GM21737 (cell line): ENCODE results near the gene PI4K2A.
"Not testable (repeated sequence)": the region's sequence is repeated elsewhere in the genome, so short reads cannot be mapped to it uniquely, and the experiment has no call there.

Experiments
- ATAC-seq: cut with Tn5 transposase; IDR thresholded peaks from one replicate; pipeline ENCODE4 v1.9.1; 2021; ENCODE audit warnings: mild to moderate bottlenecking, moderate library complexity; ENCODE audit not compliant: unreplicated experiment

Gene PI4K2A

GRCh38 chr10:97673736-97674525 is 33.5 kb downstream of the PI4K2A start:
- ATAC-seq, result no peak

GRCh38 chr10:97675222-97675621 is 34.8 kb downstream of the PI4K2A start:
- no peak for ATAC-seq

- ATAC-seq, result no peak
Measured at GRCh38 chr10:97676770-97677581, 36.5 kb downstream of the PI4K2A start.

- no peak for ATAC-seq
Measured at GRCh38 chr10:97679594-97679993, 39.1 kb downstream of the PI4K2A start.

GRCh38 chr10:97682042-97682441 is 41.6 kb downstream of the PI4K2A start:
- ATAC-seq, result no peak

DNA sequence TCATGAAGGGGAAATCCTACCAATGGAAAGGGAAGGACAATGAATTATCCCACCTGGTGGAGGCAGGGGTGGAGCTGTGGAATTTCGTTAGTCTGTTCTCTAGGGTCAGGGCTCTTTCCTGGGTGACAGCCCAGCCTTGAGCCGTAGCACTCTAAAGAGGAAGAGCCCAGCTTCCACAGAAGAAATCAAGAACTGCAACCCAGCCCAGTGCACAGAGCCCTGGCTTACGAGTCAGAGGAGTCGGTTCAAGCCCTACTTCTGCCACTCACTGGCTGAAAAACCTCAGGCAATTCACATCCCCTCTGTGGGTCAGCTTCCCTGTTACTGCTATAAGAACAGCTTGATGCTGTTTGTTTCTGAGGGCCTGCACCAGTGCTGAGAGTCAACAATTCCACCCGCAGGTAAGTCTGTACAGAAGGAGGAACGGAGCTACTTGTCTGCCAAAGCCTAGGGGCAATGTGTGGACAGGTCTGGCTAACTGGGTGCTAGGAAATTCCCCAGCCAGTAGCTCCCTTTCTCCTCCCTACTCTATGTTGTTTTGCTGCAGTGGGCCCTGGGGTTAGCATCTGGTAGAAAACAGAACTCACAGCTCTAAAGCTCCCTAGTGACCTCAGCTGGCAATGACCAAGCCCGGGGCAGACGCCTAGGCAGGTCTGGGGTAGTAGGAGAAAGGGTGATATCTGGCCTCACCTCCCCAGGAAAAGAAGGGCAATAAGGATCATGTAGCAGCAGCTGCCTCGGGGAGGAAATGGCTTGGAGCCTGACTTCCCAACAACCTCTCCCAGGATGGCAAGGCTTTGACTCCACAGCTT is 43.3 kb downstream of the PI4K2A start:
- ATAC-seq, result no peak

- ATAC-seq, result not testable (repeated sequence)
Measured at GRCh38 chr10:97684368-97684713, 43.9 kb downstream of the PI4K2A start.

- ATAC-seq, result no peak
Measured at GRCh38 chr10:97684866-97685394, 44.5 kb downstream of the PI4K2A start.

DNA sequence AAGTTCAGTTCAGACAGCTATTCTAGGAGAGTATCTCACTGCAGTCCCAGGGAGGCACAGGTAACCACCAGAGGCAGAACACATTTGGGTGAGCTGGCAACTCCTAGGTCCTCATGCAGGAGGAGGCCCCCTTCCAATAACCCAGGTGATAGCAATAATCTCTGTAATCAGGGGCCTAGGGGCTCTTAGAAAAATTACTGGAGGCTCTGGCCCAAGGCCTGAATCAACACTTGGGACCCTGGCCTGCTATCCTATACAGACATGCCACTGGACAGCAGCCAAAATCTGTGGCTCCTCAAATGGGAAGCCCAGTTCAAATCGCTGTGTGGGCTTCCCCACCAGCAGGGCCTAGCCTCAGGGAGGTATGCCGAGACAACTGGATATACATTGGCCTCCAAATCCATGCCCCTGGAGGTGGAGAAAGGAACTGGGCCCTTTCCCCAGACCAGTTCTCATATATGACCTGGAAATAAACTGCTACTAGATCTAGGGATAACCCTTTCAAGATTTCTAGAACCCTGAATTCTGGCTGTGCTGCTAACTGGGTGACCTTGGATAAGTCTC is 45.0 kb downstream of the PI4K2A start:
- ATAC-seq, result no peak

- ATAC-seq, result no peak
Measured at GRCh38 chr10:97686301-97686961, 46.0 kb downstream of the PI4K2A start.

- ATAC-seq, result peak; percentile 91
Measured at GRCh38 chr10:97686962-97687784, 46.7 kb downstream of the PI4K2A start, which contains the start of gene AVPI1. Gene AVPI1, minus strand, starts transcription at chr10:97687241. Its CDS starts 7,336 bp downstream, at chr10:97679905.

DNA sequence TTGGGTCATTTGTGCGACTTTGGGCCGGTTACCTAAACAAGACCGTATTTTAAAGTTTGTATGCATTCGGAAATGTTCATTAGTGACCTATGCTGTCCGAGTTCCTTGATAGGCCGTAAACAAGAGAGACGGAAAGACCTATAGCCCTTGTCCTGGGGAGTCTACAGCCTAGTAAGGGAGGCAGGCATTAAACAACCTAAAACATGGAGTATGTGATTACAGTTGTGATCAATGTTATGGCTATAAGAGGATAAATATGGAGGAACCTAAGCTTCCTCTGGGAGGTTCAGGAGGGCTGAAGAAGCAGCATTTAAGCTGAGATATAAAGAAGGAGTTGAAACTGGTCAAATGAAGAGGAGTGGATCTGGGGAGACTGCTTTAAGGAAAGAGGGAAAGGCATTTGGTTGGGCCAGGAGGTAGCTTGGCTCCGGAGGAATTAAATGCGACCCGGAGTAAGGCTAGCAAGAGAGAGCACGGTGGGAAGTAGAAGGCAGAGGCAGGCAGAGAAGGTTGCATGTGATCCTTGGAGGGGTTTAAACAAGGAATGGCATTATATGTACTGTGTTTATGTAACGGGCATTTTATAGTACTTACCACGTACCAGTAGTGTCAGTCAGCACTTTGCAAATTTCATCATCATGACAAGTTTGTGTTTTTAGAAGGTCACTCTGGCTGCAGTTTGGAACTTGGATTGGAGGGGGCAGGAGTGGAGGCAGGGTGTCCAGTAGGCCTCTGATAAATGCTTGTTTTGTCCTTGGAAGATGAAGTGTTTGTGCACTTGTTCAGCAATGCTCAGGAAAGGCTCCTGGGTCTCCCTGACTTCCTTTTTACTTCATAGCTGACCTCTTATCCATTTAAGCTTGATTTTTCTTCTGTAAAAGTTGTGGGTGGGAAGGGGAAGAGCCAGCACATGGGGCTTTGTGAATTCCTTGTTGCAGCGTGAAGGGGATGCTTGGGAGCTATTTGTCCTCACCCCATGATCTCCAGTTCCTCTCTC is 47.6 kb downstream of the PI4K2A start:
- ATAC-seq, result no peak

- no peak for ATAC-seq
Measured at GRCh38 chr10:97689559-97690020, 49.1 kb downstream of the PI4K2A start.

DNA sequence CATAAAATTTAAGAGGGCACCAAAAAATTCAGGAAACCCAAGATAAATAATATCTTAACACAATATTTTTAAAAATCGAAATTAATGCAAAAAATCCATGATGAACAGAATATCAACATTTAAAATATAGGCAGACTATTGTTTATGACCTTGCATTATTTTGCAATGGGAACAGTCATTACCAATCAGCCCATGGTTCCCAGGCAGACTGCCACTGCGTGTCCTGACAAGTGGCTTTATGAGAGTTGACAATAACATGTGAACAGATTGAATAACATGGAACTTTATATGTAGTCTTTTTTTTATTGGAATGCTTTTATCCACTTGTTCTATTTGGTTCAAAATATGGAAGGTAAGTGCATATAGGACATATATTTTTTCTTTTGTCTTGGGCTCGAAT is 49.7 kb downstream of the PI4K2A start:
- ATAC-seq, result no peak

GRCh38 chr10:97698072-97698655 is 57.7 kb downstream of the PI4K2A start:
- not testable (repeated sequence) for ATAC-seq

GRCh38 chr10:97701438-97702069 is 61.1 kb downstream of the PI4K2A start:
- ATAC-seq, result no peak
